B cell (primary cell): ENCODE measurements around the gene USH2A. TPM values are rescaled to one million over a fixed set of nuclear protein-coding genes. Genes with fewer than 3 reads are reported as not detected.

Experiments
- ATAC-seq: fragments of 200-7000 bp; cut with Tn5 transposase; one replicate; pipeline ENCODE4 v1.10.0; 2021; ENCODE audit warnings: low read depth, mild to moderate bottlenecking, moderate number of reproducible peaks, moderate library complexity
- CTCF ChIA-PET: fragments of 350-600 bp; sonication (Branson Sonifier 250); formaldehyde crosslinking; loops from one replicate; lab custom pipeline; 2021; ENCODE audit warnings: antibody characterized with exemption, inconsistent platforms; lab: Charles Lee
- POLR2A ChIA-PET: fragments of 350-600 bp; sonication (Branson Sonifier 250); formaldehyde crosslinking; loops from one replicate; lab custom pipeline; 2021; ENCODE audit warnings: antibody characterized with exemption; lab: Charles Lee
- DNase-seq: peaks from one replicate; pipeline ENCODE4 v3.0.0; 2013
- H2AFZ ChIP-seq: 2 replicates; pipeline ENCODE4 v1.6.1; 2012; ENCODE audit warnings: mild to moderate bottlenecking, low read depth, low read length; ENCODE audit not compliant: insufficient read depth, poor library complexity, severe bottlenecking
- H3K27ac ChIP-seq, 2 donors: 1 replicate in 1 of 2; 2 replicates in 1 of 2; pipeline ENCODE4 v1.5.1; 2012 to 2013; ENCODE audit warnings: low read length in 2 of 2, mild to moderate bottlenecking in 2 of 2, moderate library complexity in 1 of 2
- H3K27me3 ChIP-seq, 4 experiments: fragments of 200-600 bp in 1 of 4; sonication (generic) in 1 of 4; replicated peaks in 1 of 4; 1 replicate in 2 of 4; 2 replicates in 2 of 4; pipeline versions ENCODE4 v1.6.1 to v1.7.0; 2013 to 2016; ENCODE audit warnings: low read length in 3 of 4, mild to moderate bottlenecking in 2 of 4, mixed read lengths in 1 of 4, moderate library complexity in 1 of 4; ENCODE audit not compliant: insufficient read depth in 4 of 4, control insufficient read depth in 3 of 4; ENCODE audit errors: control extremely low read depth in 1 of 4
- H3K36me3 ChIP-seq, 2 experiments: replicated peaks in 1 of 2; 1 replicate in 1 of 2; 2 replicates in 1 of 2; pipeline versions ENCODE4 v1.6.1 to v1.7.1; 2013; ENCODE audit warnings: low read length in 1 of 2; ENCODE audit not compliant: insufficient read depth in 2 of 2, control insufficient read depth in 1 of 2; ENCODE audit errors: control extremely low read depth in 1 of 2, extremely low read depth in 1 of 2
- H3K4me1 ChIP-seq, 2 donors: fragments of 200-600 bp in 1 of 2; sonication (generic) in 1 of 2; 1 replicate in 1 of 2; 2 replicates in 1 of 2; pipeline versions ENCODE4 v1.5.1 to v1.6.1; 2013 to 2017; ENCODE audit warnings: low read length in 2 of 2; ENCODE audit not compliant: control insufficient read depth in 2 of 2, insufficient read depth in 2 of 2
- H3K4me2 ChIP-seq: replicated peaks from 2 replicates; pipeline ENCODE3; 2012; ENCODE audit warnings: mild to moderate bottlenecking, low read depth, low read length; ENCODE audit not compliant: poor library complexity, severe bottlenecking
- H3K4me3 ChIP-seq, 5 experiments: fragments of 200-600 bp in 1 of 5; sonication (generic) in 1 of 5; 1 replicate in 3 of 5; 2 replicates in 2 of 5; pipeline versions ENCODE4 v1.5.1 to v1.7.0; 2011 to 2016; ENCODE audit warnings: low read length in 4 of 5, mild to moderate bottlenecking in 4 of 5, low read depth in 2 of 5, control low read depth in 1 of 5, moderate library complexity in 1 of 5; ENCODE audit not compliant: insufficient read depth in 1 of 5; ENCODE audit errors: control extremely low read depth in 1 of 5, extremely low read depth in 1 of 5
- H3K79me2 ChIP-seq: fragments of 200-600 bp; sonication (generic); one replicate; pipeline ENCODE4 v1.6.0; 2016; ENCODE audit warnings: low read length; ENCODE audit not compliant: control insufficient read depth, insufficient read depth
- H3K9ac ChIP-seq: fragments of 200-600 bp; sonication (generic); 2 replicates; pipeline ENCODE4 v1.6.1; 2017; ENCODE audit warnings: mild to moderate bottlenecking, low read length, moderate library complexity
- H3K9me3 ChIP-seq, 3 donors: one replicate each; pipeline versions ENCODE4 v1.6.1 to v1.7.1; 2013; ENCODE audit warnings: low read length in 2 of 3; ENCODE audit not compliant: control insufficient read depth in 2 of 3, insufficient read depth in 1 of 3; ENCODE audit errors: control extremely low read depth in 1 of 3
- H4K20me1 ChIP-seq: 2 replicates; pipeline ENCODE4 v1.6.0; 2012; ENCODE audit warnings: mild to moderate bottlenecking, low read length; ENCODE audit not compliant: insufficient read depth, control insufficient read depth, poor library complexity, severe bottlenecking
- H3K27ac Mint-ChIP-seq: one replicate; pipeline ENCODE4 v1.8.0; 2021; ENCODE audit warnings: mixed read lengths
- H3K27me3 Mint-ChIP-seq: one replicate; pipeline ENCODE4 v1.8.0; 2021; ENCODE audit warnings: mixed read lengths
- H3K4me1 Mint-ChIP-seq: one replicate; pipeline ENCODE4 v1.8.0; 2021; ENCODE audit warnings: mixed read lengths
- H3K4me3 Mint-ChIP-seq: one replicate; pipeline ENCODE4 v1.8.0; 2021; ENCODE audit warnings: mixed read lengths
- H3K9me3 Mint-ChIP-seq: one replicate; pipeline ENCODE4 v1.8.0; 2022; ENCODE audit warnings: mixed read lengths; ENCODE audit not compliant: insufficient read depth
- CTCF ChIP-seq: fragments of 200-600 bp; IDR thresholded peaks from one replicate; pipeline ENCODE4 v1.8.0; 2022; ENCODE audit warnings: antibody characterized with exemption, mild to moderate bottlenecking
- EZH2 ChIP-seq: IDR thresholded peaks from 2 replicates; pipeline ENCODE4 v1.6.1; 2012; ENCODE audit warnings: borderline replicate concordance, low read depth, mild to moderate bottlenecking, moderate library complexity, low read length; ENCODE audit not compliant: insufficient read depth, poor library complexity, severe bottlenecking
- WGBS: methylation state at CpG from one replicate; pipeline ENCODE4 v1.1.5; 2013; ENCODE audit warnings: missing lambda C conversion rate; ENCODE audit not compliant: insufficient coverage; 5-methylcytosine and 5-hydroxymethylcytosine counted together
- intact Hi-C: fragments of 100-400 bp; cut with micrococcal nuclease; formaldehyde crosslinking; loops from one replicate; pipeline ENCODE4 v1.10.0; 2022
- polyA plus RNA-seq: library from polyadenylated mRNA; depleted of rRNA; stranded (reverse); fragments of >200 nt; gene quantifications from 2 replicates; pipeline ENCODE4 v1.2.3, GENCODE V29; 2012
- total RNA-seq, 2 donors: library from RNA; stranded (reverse); fragments of 120-200 nt in 1 of 2; gene quantifications; 1 replicate in 1 of 2; 2 replicates in 1 of 2; pipeline versions ENCODE4 v1.2.3 to v1.2.4, GENCODE V29; 2013 to 2022

USH2A gene
- total and polyA plus RNA-seq, 2 donors (not counting 1 experiment from before 2014, with no cell fraction given): 0.01 TPM; not detected in 1

GRCh38 chr1:215603319-215603718 lies 819.9 kb downstream of the USH2A start:
- no peak for ATAC-seq
- Mint-ChIP-seq H3K4me1 (no peaks in the 10 kb centered on the region), H3K27ac (no peak overlapping the region), H3K9me3 (no peaks in the 10 kb centered on the region), H3K4me3 (no peak overlapping the region), H3K27me3 (no peaks in the 10 kb centered on the region)
- TF ChIP-seq EZH2: no peak
- no peak for TF ChIP-seq CTCF
- H3K9me3 ChIP-seq: no peaks in the 10 kb centered on the region
- no peak overlapping the region for H3K4me3 ChIP-seq
- intact Hi-C loops: no loop called here
- H3K27ac ChIP-seq: no peak overlapping the region
- peaks cover 0 to under 1% of the 10 kb centered on the region in 2 experiments for H3K36me3 ChIP-seq
- ChIA-PET POLR2A (no interaction called here), CTCF (interaction anchor here (0.7 to 1.2 kb wide), 2 partner anchors 77 to 128 kb away, joined by 3 to 4 read pairs; no protein-coding TSS in a partner anchor)
- H3K4me1 ChIP-seq: no peaks in the 10 kb centered on the region
- H3K27me3 ChIP-seq: no peaks in the 10 kb centered on the region
- H3K9ac ChIP-seq: no peak overlapping the region
- no peak overlapping the region for H3K4me2 ChIP-seq
- H3K79me2 ChIP-seq: no peaks in the 10 kb centered on the region
- DNase-seq: no peak
- H2AFZ ChIP-seq: no peak overlapping the region
- no peaks in the 10 kb centered on the region for H4K20me1 ChIP-seq

GRCh38 chr1:215601276-215601675 lies 822.0 kb downstream of the USH2A start:
- WGBS: 84% methylated on average over 2 of the region's 2 CpGs
- Histone ChIP-seq H4K20me1 (no peaks in the 10 kb centered on the region), H3K27ac (no peak overlapping the region), H3K79me2 (no peaks in the 10 kb centered on the region), H2AFZ (no peak overlapping the region), H3K4me1 (no peaks in the 10 kb centered on the region), H3K9me3 (no peaks in the 10 kb centered on the region), H3K27me3 (no peaks in the 10 kb centered on the region), H3K4me3 (no peak overlapping the region), H3K36me3 (peaks cover 0 to 1% of the 10 kb centered on the region in 2 experiments), H3K4me2 (no peak overlapping the region), H3K9ac (no peak overlapping the region)
- ATAC-seq: no peak
- intact Hi-C loops: no loop called here
- no peak for DNase-seq
- ChIA-PET CTCF (no interaction called here), POLR2A (no interaction called here)
- Mint-ChIP-seq H3K27me3 (no peaks in the 10 kb centered on the region), H3K9me3 (no peaks in the 10 kb centered on the region), H3K27ac (no peak overlapping the region), H3K4me3 (no peak overlapping the region), H3K4me1 (no peaks in the 10 kb centered on the region)
- TF ChIP-seq EZH2: no peak
- TF ChIP-seq CTCF: no peak
